Endothelial cell (in vitro differentiated cells): ENCODE measurements around the gene TRANK1. TPM values are rescaled to one million over a fixed set of nuclear protein-coding genes. Genes with fewer than 3 reads are reported as not detected.

ENCODE experiments used
- DNase-seq: peaks from one replicate; pipeline ENCODE4 v3.0.0; 2021; ENCODE audit warnings: low spot score
- H3K27ac Mint-ChIP-seq: one replicate; pipeline ENCODE4 v1.8.0; 2021; ENCODE audit warnings: mixed read lengths, inconsistent platforms; ENCODE audit not compliant: unreplicated experiment
- H3K27me3 Mint-ChIP-seq: one replicate; pipeline ENCODE4 v1.8.0; 2021; ENCODE audit warnings: mild to moderate bottlenecking, moderate library complexity, mixed read lengths, inconsistent platforms; ENCODE audit not compliant: unreplicated experiment
- H3K36me3 Mint-ChIP-seq: one replicate; pipeline ENCODE4 v1.8.0; 2021; ENCODE audit warnings: mild to moderate bottlenecking, low read depth, mixed read lengths, inconsistent platforms; ENCODE audit not compliant: unreplicated experiment
- H3K4me1 Mint-ChIP-seq: one replicate; pipeline ENCODE4 v1.8.0; 2021; ENCODE audit warnings: mild to moderate bottlenecking, mixed read lengths, inconsistent platforms; ENCODE audit not compliant: unreplicated experiment
- H3K4me3 Mint-ChIP-seq: one replicate; pipeline ENCODE4 v1.8.0; 2021; ENCODE audit warnings: mild to moderate bottlenecking, mixed read lengths, inconsistent platforms; ENCODE audit not compliant: unreplicated experiment
- H3K9me3 Mint-ChIP-seq: one replicate; pipeline ENCODE4 v1.8.0; 2021; ENCODE audit warnings: mixed read lengths, inconsistent platforms; ENCODE audit not compliant: unreplicated experiment
- CTCF ChIP-seq: fragments of 200-600 bp; sonication (generic); IDR thresholded peaks from one replicate; pipeline ENCODE4 v1.5.0; 2021; ENCODE audit warnings: antibody characterized with exemption; ENCODE audit not compliant: unreplicated experiment
- total RNA-seq: library from RNA; stranded (reverse); fragmentation: NEBNext Ultra II Directional; extraction: Animal tissue kit (Norgen Biotek cat#: 25700); gene quantifications from one replicate; pipeline ENCODE4 v1.2.1, GENCODE V29; 2021; ENCODE audit not compliant: unreplicated experiment

The TRANK1 gene
- total RNA-seq, 1 donor from 2014 or later = 2.8 TPM

DNA sequence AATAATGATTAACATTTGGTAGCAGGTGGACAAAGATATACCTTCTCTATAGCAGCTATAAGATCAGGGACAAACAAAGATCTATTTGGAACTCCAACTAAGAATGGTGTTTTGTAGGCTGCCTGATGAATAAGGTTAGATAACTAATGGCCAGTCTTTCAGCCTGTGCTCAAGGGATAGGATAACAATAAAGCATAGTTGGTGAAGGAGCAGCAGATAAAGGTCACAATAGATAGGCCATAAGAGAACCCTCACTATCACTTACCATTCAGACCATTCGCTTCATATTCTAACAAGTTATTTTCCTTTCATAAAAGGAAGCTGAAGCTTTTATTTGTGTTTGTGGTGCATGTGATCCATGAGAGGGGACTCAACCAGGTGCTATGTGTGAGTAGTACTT lies 28.3 kb upstream of the TRANK1 start:
- no peak overlapping the region for H3K27ac Mint-ChIP-seq
- no peak overlapping the region for H3K4me3 Mint-ChIP-seq
- H3K9me3 Mint-ChIP-seq = no peaks in the 10 kb centered on the region
- peaks cover 15% of the 10 kb centered on the region for H3K4me1 Mint-ChIP-seq
- H3K36me3 Mint-ChIP-seq = no peaks in the 10 kb centered on the region
- no peak for DNase-seq
- no peak for TF ChIP-seq CTCF
- H3K27me3 Mint-ChIP-seq = peaks cover 4% of the 10 kb centered on the region

- peaks cover 4% of the 10 kb centered on the region for H3K27me3 Mint-ChIP-seq
- TF ChIP-seq CTCF = no peak
- H3K27ac Mint-ChIP-seq = no peak overlapping the region
- H3K9me3 Mint-ChIP-seq = no peaks in the 10 kb centered on the region
- peaks cover 15% of the 10 kb centered on the region for H3K4me1 Mint-ChIP-seq
- H3K4me3 Mint-ChIP-seq = no peak overlapping the region
- H3K36me3 Mint-ChIP-seq = no peaks in the 10 kb centered on the region
- no peak for DNase-seq
Measured at GRCh38 chr3:36972163-36972562, 27.3 kb upstream of the TRANK1 start.

DNA sequence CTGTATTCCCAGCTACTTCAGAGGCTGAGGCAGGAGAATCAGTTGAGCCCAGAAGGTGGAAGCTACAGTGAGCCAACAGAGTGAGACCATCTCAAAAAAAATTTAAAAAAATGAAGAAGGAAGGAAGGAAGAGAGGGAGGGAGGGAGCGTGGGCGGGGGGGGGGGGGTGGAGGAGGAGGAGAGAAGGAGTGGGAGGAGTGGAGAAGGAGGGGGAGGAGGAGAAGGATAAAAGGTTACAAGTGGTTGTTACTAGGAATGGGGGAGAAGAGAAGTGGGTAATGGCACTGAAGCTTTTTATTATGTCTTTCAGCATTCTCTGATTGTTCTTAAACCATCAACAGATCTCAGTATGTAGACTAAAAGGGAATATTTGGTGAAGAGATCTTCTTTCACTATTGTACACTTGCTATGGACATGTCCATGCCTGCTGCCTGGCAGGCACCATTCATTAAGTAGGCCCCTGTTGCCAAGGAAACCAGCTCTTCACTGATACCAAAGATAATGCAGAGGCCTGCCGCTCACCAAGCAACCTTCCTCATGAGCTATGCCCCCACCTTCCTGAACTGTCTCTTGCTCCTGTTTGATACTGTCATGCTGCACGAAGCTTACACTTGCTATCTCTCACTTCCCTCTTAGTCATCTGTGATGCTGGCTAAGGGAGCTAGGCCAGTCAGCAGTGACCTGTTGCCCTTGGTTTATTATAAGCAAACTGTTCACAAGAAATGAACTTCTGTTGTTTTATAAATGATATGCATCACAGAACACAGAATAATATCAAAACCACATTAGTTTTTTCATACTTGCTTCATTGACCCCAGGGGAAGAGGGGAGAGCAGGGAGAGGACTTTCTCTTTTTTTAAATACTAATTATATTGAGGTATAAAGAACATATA lies 24.9 kb upstream of the TRANK1 start:
- H3K4me1 Mint-ChIP-seq = peaks cover 15% of the 10 kb centered on the region
- no peak for TF ChIP-seq CTCF
- H3K9me3 Mint-ChIP-seq = no peaks in the 10 kb centered on the region
- peaks cover 4% of the 10 kb centered on the region for H3K27me3 Mint-ChIP-seq
- H3K36me3 Mint-ChIP-seq = no peaks in the 10 kb centered on the region
- DNase-seq = peak; percentile 18
- H3K4me3 Mint-ChIP-seq = no peak overlapping the region
- peak overlapping the region; percentile 36 for H3K27ac Mint-ChIP-seq

DNA sequence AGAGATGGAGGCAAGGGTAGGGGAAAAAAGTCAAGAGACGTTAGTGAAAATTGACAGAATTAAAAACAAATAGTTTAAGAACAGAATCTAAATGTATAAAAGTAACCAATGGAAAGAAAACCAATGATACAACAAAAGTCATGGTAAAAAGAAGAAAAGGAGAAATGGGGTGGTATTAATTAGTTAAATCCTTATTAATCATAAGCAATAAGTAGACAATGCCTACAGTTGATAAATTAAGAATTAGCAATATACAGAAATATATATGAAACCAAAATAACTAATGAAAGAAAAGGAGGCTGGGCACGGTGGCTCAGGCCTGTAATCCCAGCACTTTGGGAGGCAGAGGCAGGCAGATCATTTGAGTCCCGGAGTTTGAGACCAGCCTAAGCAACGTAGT lies 24.2 kb upstream of the TRANK1 start:
- Mint-ChIP-seq H3K9me3 (no peaks in the 10 kb centered on the region), H3K4me3 (no peak overlapping the region), H3K36me3 (no peaks in the 10 kb centered on the region), H3K27ac (peak overlapping the region; percentile 27), H3K27me3 (peaks cover 4% of the 10 kb centered on the region), H3K4me1 (peaks cover 15% of the 10 kb centered on the region)
- no peak for DNase-seq
- no peak for TF ChIP-seq CTCF

GRCh38 chr3:36965440-36965839 lies 20.6 kb upstream of the TRANK1 start:
- DNase-seq = no peak
- Mint-ChIP-seq H3K36me3 (no peaks in the 10 kb centered on the region), H3K4me1 (peaks cover 11% of the 10 kb centered on the region), H3K27ac (no peak overlapping the region), H3K4me3 (no peak overlapping the region), H3K9me3 (no peaks in the 10 kb centered on the region), H3K27me3 (no peaks in the 10 kb centered on the region)
- TF ChIP-seq CTCF = no peak
